GM23248 (cell line): ENCODE results near the gene CDC42. TPM values are rescaled to one million over a fixed set of nuclear protein-coding genes. Genes with fewer than 3 reads are reported as not detected.

Experiments
- DNase-seq: peaks from one replicate; pipeline ENCODE4 v3.0.0-alpha.2; 2015
- H2AFZ ChIP-seq: fragments of 200-600 bp; sonication (generic); 2 replicates; pipeline ENCODE4 v1.6.1; 2016; ENCODE audit warnings: antibody characterized with exemption
- H3F3A ChIP-seq: fragments of 200-600 bp; sonication (generic); 2 replicates; pipeline ENCODE4 v1.6.1; 2016; ENCODE audit warnings: mild to moderate bottlenecking, antibody characterized with exemption, mixed run types; ENCODE audit not compliant: insufficient read depth
- H3K27ac ChIP-seq: fragments of 200-600 bp; sonication (generic); 2 replicates; pipeline ENCODE4 v1.5.1; 2016; ENCODE audit warnings: mild to moderate bottlenecking
- H3K27me3 ChIP-seq: fragments of 200-600 bp; sonication (generic); replicated peaks from 2 replicates; pipeline ENCODE4 v1.6.1; 2016; ENCODE audit warnings: mild to moderate bottlenecking; ENCODE audit not compliant: insufficient read depth
- H3K36me3 ChIP-seq: fragments of 200-600 bp; sonication (generic); 2 replicates; pipeline ENCODE4 v1.6.1; 2016; ENCODE audit warnings: low read depth, mild to moderate bottlenecking
- H3K4me1 ChIP-seq: fragments of 200-600 bp; sonication (generic); 2 replicates; pipeline ENCODE4 v1.6.1; 2016; ENCODE audit warnings: mild to moderate bottlenecking; ENCODE audit not compliant: insufficient read depth
- H3K4me2 ChIP-seq: fragments of 200-600 bp; sonication (generic); one replicate; pipeline ENCODE4 v1.6.1; 2016; ENCODE audit warnings: mild to moderate bottlenecking; ENCODE audit not compliant: unreplicated experiment
- H3K4me3 ChIP-seq: fragments of 200-600 bp; sonication (generic); 2 replicates; pipeline ENCODE4 v1.5.1; 2016; ENCODE audit warnings: mild to moderate bottlenecking
- H3K79me2 ChIP-seq: fragments of 200-600 bp; sonication (generic); 2 replicates; pipeline ENCODE4 v1.6.1; 2016; ENCODE audit warnings: mild to moderate bottlenecking; ENCODE audit not compliant: insufficient read depth
- H3K9ac ChIP-seq: fragments of 200-600 bp; sonication (generic); 2 replicates; pipeline ENCODE4 v1.6.1; 2016; ENCODE audit warnings: mild to moderate bottlenecking
- H3K9me2 ChIP-seq: fragments of 200-600 bp; sonication (generic); 2 replicates; pipeline ENCODE4 v1.6.1; 2016; ENCODE audit warnings: mixed run types, mild to moderate bottlenecking, moderate library complexity; ENCODE audit not compliant: insufficient read depth
- H3K9me3 ChIP-seq: fragments of 200-600 bp; sonication (generic); one replicate; pipeline ENCODE4 v1.6.1; 2017; ENCODE audit warnings: low read depth
- H4K20me1 ChIP-seq: fragments of 200-600 bp; sonication (generic); 2 replicates; pipeline ENCODE4 v1.6.0; 2016; ENCODE audit not compliant: insufficient read depth
- EZH2 ChIP-seq: fragments of 200-600 bp; sonication (generic); IDR thresholded peaks from 2 replicates; pipeline ENCODE4 v1.6.1; 2018; ENCODE audit warnings: antibody characterized with exemption, mild to moderate bottlenecking; ENCODE audit not compliant: insufficient read depth, poor library complexity, severe bottlenecking
- EZH2phosphoT487 ChIP-seq: fragments of 200-600 bp; sonication (generic); IDR thresholded peaks from 2 replicates; pipeline ENCODE4 v1.6.1; 2018; ENCODE audit warnings: antibody characterized with exemption, moderate library complexity, mild to moderate bottlenecking, low read depth; ENCODE audit not compliant: insufficient read depth
- WGBS, 2 experiments: methylation state at CpG; one replicate each; pipeline ENCODE4 v1.1.6; 2015 to 2017; ENCODE audit warnings: low lambda C conversion rate in 2 of 2, low coverage in 1 of 2; ENCODE audit errors: missing lambda C conversion rate in 2 of 2; 5-methylcytosine and 5-hydroxymethylcytosine counted together
- in situ Hi-C: fragments of 300-500 bp; cut with MboI; formaldehyde crosslinking; loops from 2 replicates; pipeline ENCODE4 v1.15.0; 2020
- polyA plus RNA-seq: library from polyadenylated mRNA; unstranded; fragments of >200 nt; fragmentation: Nextera tagmentation; extraction: Ambion mirVana; gene quantifications from 2 replicates; pipeline ENCODE4 v1.2.1, GENCODE V29; 2016
- total RNA-seq: library from RNA; depleted of rRNA; stranded (reverse); fragments of >200 nt; shearing (Covaris generic); gene quantifications from 2 replicates; pipeline ENCODE4 v1.2.3, GENCODE V29; 2014

Gene CDC42
- total and polyA plus RNA-seq, 2 experiments from 2014 or later = 159 to 420 TPM

DNA sequence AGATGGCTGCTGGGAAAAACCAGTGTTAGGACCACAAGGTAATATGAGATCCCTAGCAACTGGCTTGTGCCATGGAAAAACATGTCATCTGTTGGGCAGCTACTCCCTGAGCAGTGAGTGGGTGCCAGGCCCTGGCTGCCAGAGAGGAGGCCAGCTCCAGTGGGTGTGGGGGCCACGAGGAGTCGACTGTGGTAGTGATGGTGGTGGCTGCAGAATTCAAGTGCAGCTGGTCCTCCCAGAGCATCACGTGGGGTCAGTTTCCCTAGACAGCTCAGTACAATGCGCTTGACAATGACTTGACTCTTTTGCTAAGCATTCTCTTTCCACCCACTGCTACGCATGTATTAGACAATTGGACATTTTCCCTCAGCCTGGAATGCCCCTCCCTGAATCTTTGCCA, 14.5 kb upstream of the CDC42 start:
- DNase-seq = peak; percentile 56
- Histone ChIP-seq H3K9me2 (no peaks in the 10 kb centered on the region), H3K4me1 (peaks cover 9% of the 10 kb centered on the region), H2AFZ (0 out of 2 replicates have a peak overlapping the region, but pooled peaks have one; percentile 35), H3K36me3 (no peaks in the 10 kb centered on the region), H4K20me1 (no peaks in the 10 kb centered on the region), H3K9me3 (no peaks in the 10 kb centered on the region), H3F3A (no peaks in the 10 kb centered on the region; the same call in 1 of the 2 replicates), H3K27me3 (no peaks in the 10 kb centered on the region), H3K9ac (no peak overlapping the region), H3K4me2 (no peak overlapping the region), H3K4me3 (no peak overlapping the region), H3K27ac (0 out of 2 replicates have a peak overlapping the region, but pooled peaks have one; percentile 19), H3K79me2 (no peaks in the 10 kb centered on the region)
- in situ Hi-C loops = no loop called here
- no peak for TF ChIP-seq EZH2phosphoT487
- TF ChIP-seq EZH2 = no peak
- 38 to 40% methylated on average over 5 of the region's 5 CpGs for WGBS, 2 experiments

DNA sequence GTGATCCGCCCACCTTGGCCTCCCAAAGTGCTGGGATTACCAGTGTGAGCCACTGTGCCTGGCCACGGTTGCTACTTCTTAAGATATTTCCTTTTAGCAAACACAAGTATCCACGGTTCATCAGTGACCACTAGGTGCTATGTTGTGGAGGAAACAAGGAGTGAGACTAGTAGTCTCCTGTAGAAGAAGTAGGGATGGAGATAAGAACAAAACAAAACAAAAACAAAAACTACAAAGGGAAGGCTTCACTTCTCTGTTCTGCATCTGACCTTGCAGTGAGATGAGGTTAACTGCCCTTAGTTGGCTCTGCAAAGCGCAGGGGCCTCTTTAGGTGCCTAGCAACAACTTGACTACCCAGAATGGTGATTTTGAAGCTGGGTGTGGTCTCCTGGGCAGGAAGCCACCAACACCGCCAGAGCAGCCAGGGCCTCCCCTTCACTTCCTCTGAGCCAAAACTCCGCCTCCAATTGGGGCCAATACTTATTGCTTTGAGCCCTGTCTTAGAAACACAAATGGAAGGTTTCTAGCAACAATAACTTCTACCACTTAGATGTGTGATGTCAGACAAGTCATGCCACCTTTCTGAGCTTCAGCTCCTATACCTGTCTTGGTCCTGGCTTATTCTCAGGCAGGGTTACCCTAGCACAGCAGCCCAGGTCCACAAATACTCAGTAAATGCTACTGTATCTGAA, 12.8 kb upstream of the CDC42 start:
- no peaks in the 10 kb centered on the region for H3K27me3 ChIP-seq
- WGBS, 2 experiments = 46 to 51% methylated on average over 6 of the region's 6 CpGs
- H4K20me1 ChIP-seq = no peaks in the 10 kb centered on the region
- in situ Hi-C loops = no loop called here
- H3K9ac ChIP-seq = 0 out of 2 replicates have a peak overlapping the region, but pooled peaks have one; percentile 18
- no peaks in the 10 kb centered on the region for H3K36me3 ChIP-seq
- no peaks in the 10 kb centered on the region for H3K9me2 ChIP-seq
- H3K4me2 ChIP-seq = peak overlapping the region; percentile 51
- H3K4me3 ChIP-seq = 0 out of 2 replicates have a peak overlapping the region, but pooled peaks have one; percentile 34
- no peak for TF ChIP-seq EZH2
- TF ChIP-seq EZH2phosphoT487 = no peak
- H3K27ac ChIP-seq = peak overlapping the region; percentile 7; the same call in 1 of the 2 replicates
- peak; percentile 74 for DNase-seq
- H3K4me1 ChIP-seq = peaks cover 19% of the 10 kb centered on the region
- H3F3A ChIP-seq = peaks cover 5% of the 10 kb centered on the region
- no peaks in the 10 kb centered on the region for H3K79me2 ChIP-seq
- peak overlapping the region; percentile 63 for H2AFZ ChIP-seq
- H3K9me3 ChIP-seq = no peaks in the 10 kb centered on the region

DNA sequence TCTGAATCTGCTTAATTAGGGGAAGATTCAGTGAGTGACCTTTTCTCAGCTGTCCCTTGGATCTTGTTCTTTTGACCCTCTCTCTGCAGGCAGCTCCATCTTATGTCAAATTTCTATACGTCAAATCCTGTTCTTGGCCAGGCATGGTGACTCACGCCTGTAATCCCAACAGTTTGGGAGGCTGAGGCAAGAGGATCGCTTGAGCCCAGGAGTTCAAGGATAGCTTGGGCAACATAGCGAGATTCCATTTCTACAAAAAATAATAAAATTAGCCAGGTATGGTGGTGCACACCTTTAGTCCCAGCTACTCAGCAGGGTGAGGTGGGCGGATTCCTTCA, 12.3 kb upstream of the CDC42 start:
- Histone ChIP-seq H3K36me3 (no peaks in the 10 kb centered on the region), H3K9me3 (no peaks in the 10 kb centered on the region), H3K4me2 (peak overlapping the region; percentile 51), H3K4me1 (peaks cover 24% of the 10 kb centered on the region), H3K79me2 (no peaks in the 10 kb centered on the region), H3F3A (peaks cover 9% of the 10 kb centered on the region), H2AFZ (peak overlapping the region; percentile 63), H3K27me3 (no peaks in the 10 kb centered on the region), H4K20me1 (no peaks in the 10 kb centered on the region), H3K9me2 (no peaks in the 10 kb centered on the region), H3K9ac (0 out of 2 replicates have a peak overlapping the region, but pooled peaks have one; percentile 18), H3K4me3 (0 out of 2 replicates have a peak overlapping the region, but pooled peaks have one; percentile 34), H3K27ac (no peak overlapping the region)
- no peak for DNase-seq
- TF ChIP-seq EZH2phosphoT487 (no peak), EZH2 (no peak)
- in situ Hi-C loops = no loop called here
- 92 to 97% methylated on average over 5 of the region's 5 CpGs for WGBS, 2 experiments

DNA sequence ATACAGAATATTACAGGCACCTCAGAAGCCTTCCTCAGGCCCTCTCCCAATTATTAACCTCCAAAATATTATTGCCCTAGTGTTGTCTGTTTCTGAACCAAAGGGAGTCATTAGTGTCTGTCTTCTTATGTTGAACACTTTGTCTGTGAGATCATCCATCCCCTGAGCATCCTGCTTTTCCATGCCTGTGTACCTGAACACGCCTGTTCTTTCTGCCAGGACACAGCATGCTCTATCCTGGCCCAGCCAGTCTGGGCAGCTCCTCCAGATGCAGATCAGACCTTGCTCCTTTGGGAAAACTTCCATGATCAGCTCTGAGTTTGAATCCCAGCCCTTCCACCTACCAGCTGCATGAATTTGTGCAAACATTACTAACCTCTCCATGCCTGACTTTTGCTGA, 11.0 kb upstream of the CDC42 start:
- H3K79me2 ChIP-seq = no peaks in the 10 kb centered on the region
- TF ChIP-seq EZH2 (no peak), EZH2phosphoT487 (no peak)
- H2AFZ ChIP-seq = no peak overlapping the region
- in situ Hi-C loops = no loop called here
- H3K9me3 ChIP-seq = no peaks in the 10 kb centered on the region
- H4K20me1 ChIP-seq = no peaks in the 10 kb centered on the region
- H3K36me3 ChIP-seq = no peaks in the 10 kb centered on the region
- peaks cover 26% of the 10 kb centered on the region for H3K4me1 ChIP-seq
- H3K4me2 ChIP-seq = no peak overlapping the region
- no peak overlapping the region for H3K9ac ChIP-seq
- no peak overlapping the region for H3K4me3 ChIP-seq
- H3K27me3 ChIP-seq = no peaks in the 10 kb centered on the region
- H3K9me2 ChIP-seq = no peaks in the 10 kb centered on the region
- WGBS, 2 experiments = 91 to 93% methylated on average over 1 of the region's 1 CpG
- peaks cover 15% of the 10 kb centered on the region for H3F3A ChIP-seq
- DNase-seq = no peak
- H3K27ac ChIP-seq = no peak overlapping the region
